ENCODE results near the gene ING2. TPM values are rescaled to one million over a fixed set of nuclear protein-coding genes. Genes with fewer than 3 reads are reported as not detected.

ING2 gene
- total and polyA plus RNA-seq, 2 donors (not counting 1 experiment from before 2014, with no cell fraction given): 7.8 to 10.0 TPM

- H3K4me1 Mint-ChIP-seq: no peaks in the 10 kb centered on the region
- no peak for DNase-seq
- no peak for TF ChIP-seq CTCF (IDR thresholded peaks at IDR 0.05)
- no peak for TF ChIP-seq EZH2 (IDR thresholded peaks at IDR 0.05; ENCODE audit: borderline replicate concordance, insufficient read depth, low read depth, low read length, poor library complexity, severe bottlenecking)
- H3K4me1 ChIP-seq (ENCODE audit: control insufficient read depth in 2 of 2, insufficient read depth in 2 of 2, low read length in 2 of 2): no peaks in the 10 kb centered on the region
- WGBS (ENCODE audit: insufficient coverage): 92% methylated on average over 3 of the region's 3 CpGs
- intact Hi-C loops (cut with micrococcal nuclease): no loop called here
- H3K27ac Mint-ChIP-seq: no peak overlapping the region
- no peak overlapping the region for H2AFZ ChIP-seq (ENCODE audit: insufficient read depth, low read depth, low read length, poor library complexity, severe bottlenecking)
- H3K27me3 ChIP-seq (replicated peaks in 1 of 4; ENCODE audit: control extremely low read depth in 1 of 4, control insufficient read depth in 3 of 4, insufficient read depth in 4 of 4, low read length in 3 of 4): peaks cover 0 to 5% (median 2%) of the 10 kb centered on the region in 4 experiments
- H3K36me3 ChIP-seq (replicated peaks in 1 of 2; ENCODE audit: control extremely low read depth in 1 of 2, control insufficient read depth in 1 of 2, extremely low read depth in 1 of 2, insufficient read depth in 2 of 2, low read length in 1 of 2): no peaks in the 10 kb centered on the region
- H3K4me3 ChIP-seq (ENCODE audit: control extremely low read depth in 1 of 5, extremely low read depth in 1 of 5, insufficient read depth in 1 of 5, low read depth in 2 of 5, low read length in 4 of 5): no peak overlapping the region
- H3K79me2 ChIP-seq (ENCODE audit: control insufficient read depth, insufficient read depth, low read length): no peaks in the 10 kb centered on the region
- H3K27me3 Mint-ChIP-seq: peaks cover 22% of the 10 kb centered on the region
- no peak overlapping the region for H3K27ac ChIP-seq (ENCODE audit: low read length in 2 of 2)
- H4K20me1 ChIP-seq (ENCODE audit: control insufficient read depth, insufficient read depth, low read length, poor library complexity, severe bottlenecking): no peaks in the 10 kb centered on the region
- H3K9me3 ChIP-seq (ENCODE audit: control extremely low read depth in 1 of 3, control insufficient read depth in 2 of 3, insufficient read depth in 1 of 3, low read length in 2 of 3): peaks cover 0 to 6% (median 2%) of the 10 kb centered on the region in 3 donors
- no peak overlapping the region for H3K9ac ChIP-seq (ENCODE audit: low read length)
- H3K9me3 Mint-ChIP-seq (ENCODE audit: insufficient read depth): peaks cover 6% of the 10 kb centered on the region
- CTCF ChIA-PET: no interaction called here
- H3K4me2 ChIP-seq (replicated peaks; ENCODE audit: low read depth, low read length, poor library complexity, severe bottlenecking): no peak overlapping the region
- ATAC-seq (ENCODE audit: low read depth): no peak
- POLR2A ChIA-PET: no interaction called here
- no peak overlapping the region for H3K4me3 Mint-ChIP-seq
Measured at GRCh38 chr4:183541752-183542040, 36.8 kb downstream of the ING2 start.

DNA sequence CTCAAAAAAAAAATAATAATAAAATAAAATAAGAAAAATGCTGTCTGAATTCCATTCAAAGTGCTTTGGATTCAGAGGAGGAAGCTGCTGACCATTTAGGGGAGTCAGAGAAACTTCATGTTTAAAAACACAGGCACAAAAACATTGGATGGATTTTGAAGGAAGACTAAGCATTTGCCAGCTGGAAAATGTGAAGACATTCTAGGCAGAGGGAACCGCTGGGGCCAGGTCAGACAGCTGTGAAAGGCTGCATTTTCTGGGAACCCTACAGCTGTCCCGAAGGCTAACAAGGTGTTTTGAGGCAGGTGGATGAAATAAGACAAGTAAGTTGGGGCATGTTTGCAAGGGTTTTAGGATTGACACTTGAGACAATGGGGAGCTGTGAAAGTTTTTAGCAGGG is 38.6 kb downstream of the ING2 start:
- no peak overlapping the region for H3K4me3 ChIP-seq (ENCODE audit: control extremely low read depth in 1 of 5, extremely low read depth in 1 of 5, insufficient read depth in 1 of 5, low read depth in 2 of 5, low read length in 4 of 5)
- intact Hi-C loops (cut with micrococcal nuclease): no loop called here
- Mint-ChIP-seq H3K4me3 (no peak overlapping the region), H3K27me3 (peaks cover 26% of the 10 kb centered on the region), H3K9me3 (ENCODE audit: insufficient read depth) (peaks cover 6% of the 10 kb centered on the region), H3K27ac (no peak overlapping the region), H3K4me1 (no peaks in the 10 kb centered on the region)
- no peaks in the 10 kb centered on the region for H4K20me1 ChIP-seq (ENCODE audit: control insufficient read depth, insufficient read depth, low read length, poor library complexity, severe bottlenecking)
- WGBS (ENCODE audit: insufficient coverage): 92% methylated on average over 2 of the region's 2 CpGs
- H3K9me3 ChIP-seq (ENCODE audit: control extremely low read depth in 1 of 3, control insufficient read depth in 2 of 3, insufficient read depth in 1 of 3, low read length in 2 of 3): peaks cover 0 to 6% (median 2%) of the 10 kb centered on the region in 3 donors
- POLR2A ChIA-PET: no interaction called here
- no peak overlapping the region for H3K9ac ChIP-seq (ENCODE audit: low read length)
- no peak overlapping the region for H3K27ac ChIP-seq (ENCODE audit: low read length in 2 of 2)
- CTCF ChIA-PET: no interaction called here
- no peaks in the 10 kb centered on the region for H3K4me1 ChIP-seq (ENCODE audit: control insufficient read depth in 2 of 2, insufficient read depth in 2 of 2, low read length in 2 of 2)
- no peak overlapping the region for H3K4me2 ChIP-seq (replicated peaks; ENCODE audit: low read depth, low read length, poor library complexity, severe bottlenecking)
- ATAC-seq (ENCODE audit: low read depth) (no peak), DNase-seq (no peak)
- H3K36me3 ChIP-seq (replicated peaks in 1 of 2; ENCODE audit: control extremely low read depth in 1 of 2, control insufficient read depth in 1 of 2, extremely low read depth in 1 of 2, insufficient read depth in 2 of 2, low read length in 1 of 2): no peaks in the 10 kb centered on the region
- no peak overlapping the region for H2AFZ ChIP-seq (ENCODE audit: insufficient read depth, low read depth, low read length, poor library complexity, severe bottlenecking)
- H3K79me2 ChIP-seq (ENCODE audit: control insufficient read depth, insufficient read depth, low read length): no peaks in the 10 kb centered on the region
- no peak for TF ChIP-seq CTCF (IDR thresholded peaks at IDR 0.05)
- no peak for TF ChIP-seq EZH2 (IDR thresholded peaks at IDR 0.05; ENCODE audit: borderline replicate concordance, insufficient read depth, low read depth, low read length, poor library complexity, severe bottlenecking)
- peaks cover 0 to 2% (median 0%) of the 10 kb centered on the region in 4 experiments for H3K27me3 ChIP-seq (replicated peaks in 1 of 4; ENCODE audit: control extremely low read depth in 1 of 4, control insufficient read depth in 3 of 4, insufficient read depth in 4 of 4, low read length in 3 of 4)

All from B cell (primary cell).